SK-N-SH (cell line): ENCODE results near the gene DLGAP3. TPM values are rescaled to one million over a fixed set of nuclear protein-coding genes. Genes with fewer than 3 reads are reported as not detected.

Experiments
- CTCF ChIA-PET: fragments of 300-600, 350-600 bp; formaldehyde crosslinking; extraction: SDS; loops from one replicate; lab custom pipeline; 2021; lab: Yijun Ruan, JAX
- POLR2A ChIA-PET: fragments of 350-600 bp; sonication (Branson Sonifier 250); formaldehyde crosslinking; extraction: SDS; loops from one replicate; lab custom pipeline; 2020; ENCODE audit warnings: antibody characterized with exemption, inconsistent platforms; lab: Yijun Ruan, JAX
- DNase-seq: peaks from one replicate; pipeline ENCODE4 v3.0.0; 2012
- H2AFZ ChIP-seq: fragments of 200-600 bp; sonication (generic); 2 replicates; pipeline ENCODE4 v1.8.1; 2016; ENCODE audit warnings: antibody characterized with exemption, mild to moderate bottlenecking, low read depth
- H3F3A ChIP-seq: fragments of 200-600 bp; sonication (generic); replicated peaks from 2 replicates; pipeline ENCODE3; 2016; ENCODE audit warnings: antibody characterized with exemption, mild to moderate bottlenecking; ENCODE audit not compliant: insufficient read depth
- H3K27ac ChIP-seq, 2 experiments: fragments of 200-500 bp in 1 of 2; fragments of 200-600 bp in 1 of 2; sonication (Bioruptor generic) in 1 of 2; sonication (generic), shearing (Covaris generic) in 1 of 2; 2 replicates each; pipeline versions ENCODE4 v1.5.1 to v1.6.1; 2014 to 2016; ENCODE audit warnings: low read depth in 2 of 2, inconsistent platforms in 1 of 2, low read length in 1 of 2, mild to moderate bottlenecking in 1 of 2, mixed read lengths in 1 of 2
- H3K27me3 ChIP-seq: fragments of 200-600 bp; sonication (generic), shearing (Covaris generic); 2 replicates; pipeline ENCODE4 v1.6.1; 2016; ENCODE audit warnings: mixed run types; ENCODE audit not compliant: insufficient read depth
- H3K36me3 ChIP-seq, 2 experiments: fragments of 200-500 bp in 1 of 2; fragments of 200-600 bp in 1 of 2; sonication (Bioruptor generic) in 1 of 2; sonication (generic) in 1 of 2; replicated peaks in 1 of 2; 2 replicates each; pipeline versions ENCODE3 to v1.5.1; 2014 to 2016; ENCODE audit warnings: low read length in 1 of 2, mild to moderate bottlenecking in 1 of 2; ENCODE audit not compliant: insufficient read depth in 2 of 2, control insufficient read depth in 1 of 2
- H3K4me1 ChIP-seq, 2 experiments: fragments of 200-500 bp in 1 of 2; fragments of 200-600 bp in 1 of 2; sonication (Bioruptor generic) in 1 of 2; sonication (generic), shearing (Covaris generic) in 1 of 2; 2 replicates each; pipeline versions ENCODE4 v1.5.1 to v1.6.1; 2014 to 2016; ENCODE audit warnings: low read depth in 1 of 2, low read length in 1 of 2, mixed run types in 1 of 2; ENCODE audit not compliant: insufficient read depth in 2 of 2, control insufficient read depth in 1 of 2
- H3K4me2 ChIP-seq: fragments of 200-600 bp; sonication (generic), shearing (Covaris generic); 2 replicates; pipeline ENCODE4 v1.6.1; 2017; ENCODE audit warnings: mixed run types
- H3K4me3 ChIP-seq, 2 experiments: fragments of 200-500 bp in 1 of 2; fragments of 200-600 bp in 1 of 2; sonication (Bioruptor generic) in 1 of 2; sonication (generic), shearing (Covaris generic) in 1 of 2; 2 replicates each; pipeline versions ENCODE4 v1.5.1 to v1.8.1; 2014 to 2016; ENCODE audit warnings: low read depth in 2 of 2, inconsistent platforms in 1 of 2, low read length in 1 of 2, mild to moderate bottlenecking in 1 of 2, mixed read lengths in 1 of 2, moderate library complexity in 1 of 2
- H3K79me2 ChIP-seq: fragments of 200-600 bp; sonication (generic); 2 replicates; pipeline ENCODE4 v1.8.1; 2017; ENCODE audit warnings: mild to moderate bottlenecking; ENCODE audit not compliant: insufficient read depth
- H3K9ac ChIP-seq: fragments of 200-600 bp; sonication (generic); 2 replicates; pipeline ENCODE4 v1.6.1; 2017; ENCODE audit warnings: mixed run types
- H3K9me2 ChIP-seq: fragments of 200-600 bp; sonication (generic); 2 replicates; pipeline ENCODE4 v1.6.1; 2017; ENCODE audit warnings: mixed run types
- H3K9me3 ChIP-seq: fragments of 200-600 bp; sonication (generic); 2 replicates; pipeline ENCODE4 v1.6.1; 2017; ENCODE audit warnings: mixed run types, mild to moderate bottlenecking, moderate library complexity
- H4K20me1 ChIP-seq: fragments of 200-600 bp; sonication (generic); 2 replicates; pipeline ENCODE4 v1.6.1; 2017; ENCODE audit warnings: mild to moderate bottlenecking, mixed run types; ENCODE audit not compliant: insufficient read depth
- EP300 ChIP-seq, 2 experiments: IDR thresholded peaks; 2 replicates each; pipeline versions ENCODE4 v1.4.0 to v1.6.1; 2012; ENCODE audit warnings: borderline replicate concordance in 1 of 2, low read depth in 1 of 2, low read length in 1 of 2
- EZH2phosphoT487 ChIP-seq: fragments of 200-600 bp; sonication (generic); IDR thresholded peaks from 2 replicates; pipeline ENCODE4 v1.6.1; 2017; ENCODE audit warnings: low read depth, mixed run types, mild to moderate bottlenecking, antibody characterized with exemption, moderate library complexity, borderline replicate concordance
- FOXJ3 ChIP-seq: sonication (generic); formaldehyde crosslinking; IDR thresholded peaks from 2 replicates; pipeline ENCODE4 v1.5.1; 2020; ENCODE audit warnings: mild to moderate bottlenecking, missing genetic modification reagents
- FOXM1 ChIP-seq: IDR thresholded peaks from 2 replicates; pipeline ENCODE4 v1.4.0; 2012; ENCODE audit warnings: low read depth, mild to moderate bottlenecking
- GABPA ChIP-seq: IDR thresholded peaks from 2 replicates; pipeline ENCODE4 v1.4.0; 2012; ENCODE audit warnings: low read depth, mild to moderate bottlenecking
- NRF1 ChIP-seq: IDR thresholded peaks from 2 replicates; pipeline ENCODE4 v1.6.1; 2012; ENCODE audit warnings: low read depth, mild to moderate bottlenecking, low read length
- POLR2AphosphoS5 ChIP-seq: IDR thresholded peaks from 2 replicates; pipeline ENCODE4 v1.6.1; 2012; ENCODE audit warnings: low read depth, low read length
- RFX5 ChIP-seq: IDR thresholded peaks from 2 replicates; pipeline ENCODE4 v1.6.1; 2012; ENCODE audit warnings: mild to moderate bottlenecking, improper control_type of control experiment, low read length
- RXRA ChIP-seq: IDR thresholded peaks from 2 replicates; pipeline ENCODE4 v1.4.0; 2012; ENCODE audit warnings: low read depth, mild to moderate bottlenecking, borderline replicate concordance
- TCF12 ChIP-seq: IDR thresholded peaks from 2 replicates; pipeline ENCODE4 v1.4.0; 2012
- TEAD4 ChIP-seq: IDR thresholded peaks from 2 replicates; pipeline ENCODE4 v1.4.0; 2012; ENCODE audit warnings: mild to moderate bottlenecking, borderline replicate concordance; ENCODE audit not compliant: insufficient read depth
- WGBS: methylation state at CpG from one replicate; pipeline ENCODE4 v1.1.6; 2017; ENCODE audit warnings: low lambda C conversion rate; 5-methylcytosine and 5-hydroxymethylcytosine counted together
- polyA plus RNA-seq, 3 experiments: library from polyadenylated mRNA; depleted of rRNA; stranded (reverse); fragments of >200 nt; gene quantifications; 2 replicates each; pipeline ENCODE4 v1.2.3, GENCODE V29; 2012
- TF ChIP-seq, protein P1 (sequence below): fragments of 200-600 bp; sonication (generic); IDR thresholded peaks from 2 replicates; pipeline ENCODE4 v1.6.1; 2017; ENCODE audit warnings: antibody characterized with exemption, mild to moderate bottlenecking, moderate library complexity
- TF ChIP-seq, protein P2 (sequence below): IDR thresholded peaks from 2 replicates; pipeline ENCODE4 v1.4.0; 2012; ENCODE audit warnings: low read depth
- TF ChIP-seq, protein P3 (sequence below): IDR thresholded peaks from 2 replicates; pipeline ENCODE4 v1.6.1; 2012; ENCODE audit warnings: mild to moderate bottlenecking, low read depth, low read length, moderate library complexity

The DLGAP3 gene
- polyA plus RNA-seq, 1 of the 3 experiments (the other 2 are of a cell fraction), result 0.15 TPM

DNA sequence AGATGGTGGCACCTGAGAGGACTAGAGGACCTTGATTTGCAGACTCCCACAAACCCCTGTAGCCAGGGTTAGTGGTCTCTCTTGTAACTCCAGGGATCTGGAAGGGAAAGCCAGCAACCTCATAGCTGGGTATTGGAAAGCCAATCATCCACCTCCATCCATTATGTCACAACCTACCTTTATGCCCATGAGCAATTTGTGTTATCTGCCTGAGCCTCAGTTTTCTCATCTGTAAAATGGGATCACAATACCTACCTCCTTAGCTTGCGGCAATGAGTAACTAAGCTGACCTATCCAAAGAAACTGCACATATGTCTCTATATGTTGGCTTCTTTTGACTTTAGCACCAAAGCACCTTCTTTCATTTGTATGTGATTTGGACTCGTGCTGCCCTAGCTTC lies 14.5 kb downstream of the DLGAP3 start:
- CTCF ChIA-PET, result interaction anchor here (1.0 to 1.2 kb wide), 3 partner anchors 9 to 59 kb away, joined by 3 read pairs; no protein-coding TSS in a partner anchor

DNA sequence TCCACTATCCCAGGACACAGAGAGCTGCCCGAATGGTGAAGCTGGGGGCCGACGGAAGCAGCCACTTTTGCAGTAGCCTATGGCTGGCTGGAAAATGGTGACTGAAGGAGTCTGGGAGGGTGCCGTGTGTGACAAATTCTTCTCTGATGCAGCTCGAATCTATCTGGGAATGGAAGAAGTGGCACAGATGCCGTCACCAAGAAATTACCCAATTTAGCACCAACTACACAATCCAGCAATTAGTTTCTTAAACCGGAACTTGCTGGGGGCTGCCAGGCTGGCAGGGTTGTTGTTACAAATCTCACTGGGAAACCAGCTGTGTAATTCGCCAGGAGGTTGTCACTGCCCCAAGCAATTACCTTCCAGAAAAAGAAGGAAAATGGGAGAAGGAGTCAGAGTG lies 18.0 kb downstream of the DLGAP3 start:
- Histone ChIP-seq H3K9me3 (no peaks in the 10 kb centered on the region), H3K9ac (no peak overlapping the region), H3K79me2 (no peaks in the 10 kb centered on the region), H3K36me3 (no peaks in the 10 kb centered on the region), H3K4me1 (peaks cover 0 to 8% of the 10 kb centered on the region in 2 experiments; a peak in 1 of 4 replicates), H3K27me3 (peaks cover 8% of the 10 kb centered on the region; the same call in 1 of the 2 replicates), H3K4me3 (no peak overlapping the region), H3K27ac (no peak overlapping the region), H3F3A (no peaks in the 10 kb centered on the region), H4K20me1 (no peaks in the 10 kb centered on the region), H2AFZ (no peak overlapping the region), H3K9me2 (no peaks in the 10 kb centered on the region), H3K4me2 (no peak overlapping the region)
- TF ChIP-seq GABPA, result no peak
- no peak for TF ChIP-seq RFX5
- no peak for TF ChIP-seq NRF1
- TF ChIP-seq EP300 (IDR thresholded peaks at IDR 0.05; ENCODE audit: borderline replicate concordance in 1 of 2, low read depth in 1 of 2, low read length in 1 of 2), result no peak
- no peak for TF ChIP-seq TCF12
- TF ChIP-seq POLR2AphosphoS5, result no peak
- POLR2A ChIA-PET, result no interaction called here
- WGBS, result 29% methylated on average over 8 of the region's 8 CpGs
- CTCF ChIA-PET, result interaction anchor here (1.2 kb wide), 1 partner anchor 19 kb away, joined by 4 read pairs; the partner anchor contains the start of gene DLGAP3
- no peak for DNase-seq

More for the DNA sequence above, 14.5 kb downstream of the DLGAP3 start:
- no peak overlapping the region for H3K27ac ChIP-seq
- no peak overlapping the region for H2AFZ ChIP-seq
- POLR2A ChIA-PET, result no interaction called here
- no peaks in the 10 kb centered on the region for H3K36me3 ChIP-seq
- no peaks in the 10 kb centered on the region for H3K9me2 ChIP-seq
- peaks cover 0 to 6% of the 10 kb centered on the region in 2 experiments; a peak in 1 of 4 replicates for H3K4me1 ChIP-seq
- 58% methylated on average over 2 of the region's 2 CpGs for WGBS
- no peaks in the 10 kb centered on the region for H3K79me2 ChIP-seq
- TF ChIP-seq EZH2phosphoT487 (no peak), TEAD4 (no peak), RXRA (no peak), FOXM1 (no peak), GABPA (no peak), FOXJ3 (no peak)
- TF ChIP-seq, protein P1, sequence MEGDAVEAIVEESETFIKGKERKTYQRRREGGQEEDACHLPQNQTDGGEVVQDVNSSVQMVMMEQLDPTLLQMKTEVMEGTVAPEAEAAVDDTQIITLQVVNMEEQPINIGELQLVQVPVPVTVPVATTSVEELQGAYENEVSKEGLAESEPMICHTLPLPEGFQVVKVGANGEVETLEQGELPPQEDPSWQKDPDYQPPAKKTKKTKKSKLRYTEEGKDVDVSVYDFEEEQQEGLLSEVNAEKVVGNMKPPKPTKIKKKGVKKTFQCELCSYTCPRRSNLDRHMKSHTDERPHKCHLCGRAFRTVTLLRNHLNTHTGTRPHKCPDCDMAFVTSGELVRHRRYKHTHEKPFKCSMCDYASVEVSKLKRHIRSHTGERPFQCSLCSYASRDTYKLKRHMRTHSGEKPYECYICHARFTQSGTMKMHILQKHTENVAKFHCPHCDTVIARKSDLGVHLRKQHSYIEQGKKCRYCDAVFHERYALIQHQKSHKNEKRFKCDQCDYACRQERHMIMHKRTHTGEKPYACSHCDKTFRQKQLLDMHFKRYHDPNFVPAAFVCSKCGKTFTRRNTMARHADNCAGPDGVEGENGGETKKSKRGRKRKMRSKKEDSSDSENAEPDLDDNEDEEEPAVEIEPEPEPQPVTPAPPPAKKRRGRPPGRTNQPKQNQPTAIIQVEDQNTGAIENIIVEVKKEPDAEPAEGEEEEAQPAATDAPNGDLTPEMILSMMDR, result no peak
- TF ChIP-seq, protein P2, sequence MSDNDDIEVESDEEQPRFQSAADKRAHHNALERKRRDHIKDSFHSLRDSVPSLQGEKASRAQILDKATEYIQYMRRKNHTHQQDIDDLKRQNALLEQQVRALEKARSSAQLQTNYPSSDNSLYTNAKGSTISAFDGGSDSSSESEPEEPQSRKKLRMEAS, result no peak
- TF ChIP-seq, protein P3, sequence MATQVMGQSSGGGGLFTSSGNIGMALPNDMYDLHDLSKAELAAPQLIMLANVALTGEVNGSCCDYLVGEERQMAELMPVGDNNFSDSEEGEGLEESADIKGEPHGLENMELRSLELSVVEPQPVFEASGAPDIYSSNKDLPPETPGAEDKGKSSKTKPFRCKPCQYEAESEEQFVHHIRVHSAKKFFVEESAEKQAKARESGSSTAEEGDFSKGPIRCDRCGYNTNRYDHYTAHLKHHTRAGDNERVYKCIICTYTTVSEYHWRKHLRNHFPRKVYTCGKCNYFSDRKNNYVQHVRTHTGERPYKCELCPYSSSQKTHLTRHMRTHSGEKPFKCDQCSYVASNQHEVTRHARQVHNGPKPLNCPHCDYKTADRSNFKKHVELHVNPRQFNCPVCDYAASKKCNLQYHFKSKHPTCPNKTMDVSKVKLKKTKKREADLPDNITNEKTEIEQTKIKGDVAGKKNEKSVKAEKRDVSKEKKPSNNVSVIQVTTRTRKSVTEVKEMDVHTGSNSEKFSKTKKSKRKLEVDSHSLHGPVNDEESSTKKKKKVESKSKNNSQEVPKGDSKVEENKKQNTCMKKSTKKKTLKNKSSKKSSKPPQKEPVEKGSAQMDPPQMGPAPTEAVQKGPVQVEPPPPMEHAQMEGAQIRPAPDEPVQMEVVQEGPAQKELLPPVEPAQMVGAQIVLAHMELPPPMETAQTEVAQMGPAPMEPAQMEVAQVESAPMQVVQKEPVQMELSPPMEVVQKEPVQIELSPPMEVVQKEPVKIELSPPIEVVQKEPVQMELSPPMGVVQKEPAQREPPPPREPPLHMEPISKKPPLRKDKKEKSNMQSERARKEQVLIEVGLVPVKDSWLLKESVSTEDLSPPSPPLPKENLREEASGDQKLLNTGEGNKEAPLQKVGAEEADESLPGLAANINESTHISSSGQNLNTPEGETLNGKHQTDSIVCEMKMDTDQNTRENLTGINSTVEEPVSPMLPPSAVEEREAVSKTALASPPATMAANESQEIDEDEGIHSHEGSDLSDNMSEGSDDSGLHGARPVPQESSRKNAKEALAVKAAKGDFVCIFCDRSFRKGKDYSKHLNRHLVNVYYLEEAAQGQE, result no peak
- H3K27me3 ChIP-seq, result peaks cover 8% of the 10 kb centered on the region; the same call in 1 of the 2 replicates
- no peak overlapping the region for H3K9ac ChIP-seq
- H3K9me3 ChIP-seq, result no peaks in the 10 kb centered on the region
- H3F3A ChIP-seq, result no peaks in the 10 kb centered on the region
- H3K4me3 ChIP-seq, result no peak overlapping the region
- DNase-seq, result no peak
- no peaks in the 10 kb centered on the region for H4K20me1 ChIP-seq
- H3K4me2 ChIP-seq, result no peak overlapping the region
